Astrocyte of the hippocampus (primary cell): ENCODE data around the gene OR11H6.
"Not testable (repeated sequence)": the region's sequence is repeated elsewhere in the genome, so short reads cannot be mapped to it uniquely, and the experiment has no call there.

Source experiments
- DNase-seq: peaks from one replicate; pipeline ENCODE4 v3.0.0; 2011; ENCODE audit warnings: low read depth, low spot score

Gene OR11H6, protein sequence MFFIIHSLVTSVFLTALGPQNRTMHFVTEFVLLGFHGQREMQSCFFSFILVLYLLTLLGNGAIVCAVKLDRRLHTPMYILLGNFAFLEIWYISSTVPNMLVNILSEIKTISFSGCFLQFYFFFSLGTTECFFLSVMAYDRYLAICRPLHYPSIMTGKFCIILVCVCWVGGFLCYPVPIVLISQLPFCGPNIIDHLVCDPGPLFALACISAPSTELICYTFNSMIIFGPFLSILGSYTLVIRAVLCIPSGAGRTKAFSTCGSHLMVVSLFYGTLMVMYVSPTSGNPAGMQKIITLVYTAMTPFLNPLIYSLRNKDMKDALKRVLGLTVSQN

DNA sequence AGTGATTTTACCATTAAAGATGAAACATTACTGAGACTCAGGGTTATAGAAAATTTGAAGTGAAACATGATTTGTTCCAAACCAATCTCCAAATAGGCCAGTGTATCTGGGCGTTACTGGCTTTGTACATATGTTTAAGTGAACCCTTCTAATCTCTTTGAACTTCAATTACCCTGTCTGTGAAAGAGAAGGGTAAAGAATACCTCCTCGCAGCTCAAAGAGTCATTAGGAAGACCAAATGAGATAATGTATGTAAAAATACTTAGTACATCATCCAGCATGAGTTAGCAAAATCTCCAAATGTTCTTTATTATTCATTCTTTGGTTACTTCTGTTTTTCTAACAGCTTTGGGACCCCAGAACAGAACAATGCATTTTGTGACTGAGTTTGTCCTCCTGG is at the start of gene OR11H6:
Gene OR11H6, plus strand, starts transcription at position 301 of the 400 bp plus-strand sequence. Its CDS starts 0 bp downstream, at position 301.
- no peak for DNase-seq

DNA sequence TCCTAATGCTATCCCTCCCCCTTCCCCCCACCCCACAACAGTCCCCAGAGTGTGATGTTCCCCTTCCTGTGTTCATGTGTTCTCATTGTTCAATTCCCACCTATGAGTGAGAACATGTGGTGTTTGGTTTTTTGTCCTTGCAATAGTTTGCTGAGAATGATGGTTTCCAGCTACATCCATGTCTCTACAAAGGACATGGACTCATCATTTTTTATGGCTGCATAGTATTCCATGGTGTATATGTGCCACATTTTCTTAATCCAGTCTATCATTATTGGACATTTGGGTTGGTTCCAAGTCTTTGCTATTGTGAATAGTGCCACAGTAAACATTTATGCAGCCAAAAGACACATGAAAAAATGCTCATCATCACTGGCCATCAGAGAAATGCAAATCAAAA is 49.3 kb upstream of the OR11H6 start:
- DNase-seq, result not testable (repeated sequence)

DNA sequence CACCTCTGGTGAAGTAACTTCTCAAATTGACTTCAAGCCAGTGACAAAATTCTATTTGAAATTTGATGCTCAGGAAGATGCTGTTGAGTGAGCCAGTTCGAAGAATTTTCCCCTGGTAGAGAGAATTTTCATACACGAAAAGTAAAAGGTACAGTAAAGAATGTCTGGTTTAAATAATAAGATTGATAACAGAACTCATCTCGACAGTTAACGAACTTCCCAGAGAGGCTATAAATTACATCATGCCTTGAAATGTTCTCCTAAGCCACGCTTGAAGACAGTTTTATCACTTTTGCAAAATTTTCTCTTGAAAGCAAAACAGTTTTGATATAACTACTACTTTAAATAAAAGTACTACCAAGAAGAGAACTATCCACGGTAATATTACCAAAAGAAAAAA is 47.2 kb upstream of the OR11H6 start:
- no peak for DNase-seq

DNA sequence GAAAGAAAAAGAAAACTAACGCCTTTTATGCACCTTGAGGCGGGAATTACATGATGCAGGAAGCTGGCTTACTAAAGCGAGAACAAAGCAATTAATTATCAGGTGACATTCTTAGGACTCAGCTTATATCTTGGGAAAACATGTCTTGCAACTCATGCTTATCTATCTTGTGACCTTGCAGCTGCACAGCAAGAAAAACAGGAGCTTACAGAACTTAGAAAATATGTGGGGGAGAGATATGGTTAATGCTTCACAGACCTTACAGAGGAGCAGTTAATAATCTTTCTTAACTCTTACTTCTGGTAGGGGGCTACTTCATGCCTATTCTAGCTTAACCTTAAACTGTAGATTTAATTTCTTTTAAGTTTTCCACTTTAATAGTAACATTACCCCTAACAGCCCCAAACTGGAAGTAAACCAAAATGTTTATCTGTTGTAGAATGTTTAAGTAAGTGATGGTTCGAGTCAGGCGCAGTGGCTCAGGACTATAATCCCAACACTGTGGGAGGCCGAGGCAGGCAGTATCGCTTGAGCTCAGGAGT is 46.0 kb upstream of the OR11H6 start:
- no peak for DNase-seq

DNA sequence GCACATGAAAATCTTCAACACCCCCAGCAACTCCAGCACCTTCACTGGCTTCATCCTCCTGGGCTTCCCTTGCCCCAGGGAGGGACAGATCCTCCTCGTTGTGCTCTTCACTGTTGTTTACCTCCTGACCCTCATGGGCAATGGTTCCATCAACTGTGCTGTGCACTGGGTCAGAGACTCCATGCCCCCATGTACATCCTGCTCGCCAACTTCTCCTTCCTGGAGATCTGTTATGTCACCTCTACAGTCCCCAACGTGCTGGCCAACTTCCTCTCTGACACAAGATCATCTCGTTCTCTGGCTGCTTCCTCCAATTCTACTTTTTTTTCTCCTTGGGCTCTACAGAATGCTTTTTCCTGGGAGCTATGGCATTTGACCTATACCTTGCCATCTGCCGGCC is 44.3 kb upstream of the OR11H6 start:
- no peak for DNase-seq

DNA sequence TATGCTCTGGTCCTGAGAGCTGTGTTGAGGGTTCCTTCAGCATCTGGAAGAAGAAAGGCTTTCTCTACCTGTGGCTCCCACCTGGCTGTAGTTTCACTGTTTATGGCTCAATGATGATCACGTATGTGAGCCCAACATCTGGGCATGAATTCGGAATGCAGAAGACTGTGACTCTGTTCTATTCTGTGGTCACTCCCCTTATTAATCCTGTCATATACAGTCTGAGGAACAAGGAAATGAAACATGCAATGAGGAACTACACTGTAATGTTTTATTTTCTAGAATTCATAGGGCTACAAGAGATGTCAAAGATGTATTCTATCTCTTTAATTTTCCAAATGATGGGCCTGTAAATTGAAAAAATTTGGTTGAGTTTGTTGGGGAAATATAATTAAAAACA is 43.6 kb upstream of the OR11H6 start:
- DNase-seq, result no peak

DNA sequence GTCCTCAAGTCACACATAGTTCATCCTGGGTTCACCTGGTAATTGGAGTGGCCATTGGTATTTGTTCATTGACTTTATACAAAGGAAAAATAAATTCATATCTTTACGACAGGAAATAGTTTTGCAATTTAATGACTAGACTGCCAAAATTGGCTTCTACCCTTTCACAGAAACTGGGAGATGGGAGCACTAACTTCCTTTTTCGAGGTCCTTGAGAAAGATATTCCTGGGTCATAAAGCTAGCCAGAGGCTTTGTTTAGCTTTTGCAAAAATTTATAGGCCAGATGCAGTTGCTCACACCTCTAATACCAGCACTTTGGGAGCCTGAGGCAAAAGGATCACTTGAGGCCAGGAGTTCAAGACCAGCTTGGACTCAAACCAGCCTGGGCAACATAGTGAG is 43.0 kb upstream of the OR11H6 start:
- no peak for DNase-seq

DNA sequence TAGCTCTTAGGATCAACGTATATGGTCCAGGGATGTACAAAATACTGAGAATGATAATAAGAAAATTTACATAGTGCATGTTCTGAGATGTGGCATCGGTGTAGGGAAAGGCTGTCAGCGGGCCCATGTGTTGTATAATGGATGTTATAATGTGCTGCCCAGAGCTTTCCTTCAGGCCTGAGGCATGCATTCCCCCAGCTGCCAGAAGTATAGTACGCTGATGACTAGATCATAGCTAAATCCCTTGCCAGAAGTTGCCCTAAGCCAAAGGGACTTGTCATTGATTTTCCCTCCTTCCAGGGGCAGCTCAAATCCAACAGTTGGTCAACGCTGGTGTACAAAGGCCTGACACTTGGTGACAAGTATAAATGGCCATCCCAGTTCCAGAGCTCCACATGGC is 39.3 kb upstream of the OR11H6 start:
- DNase-seq, result no peak

DNA sequence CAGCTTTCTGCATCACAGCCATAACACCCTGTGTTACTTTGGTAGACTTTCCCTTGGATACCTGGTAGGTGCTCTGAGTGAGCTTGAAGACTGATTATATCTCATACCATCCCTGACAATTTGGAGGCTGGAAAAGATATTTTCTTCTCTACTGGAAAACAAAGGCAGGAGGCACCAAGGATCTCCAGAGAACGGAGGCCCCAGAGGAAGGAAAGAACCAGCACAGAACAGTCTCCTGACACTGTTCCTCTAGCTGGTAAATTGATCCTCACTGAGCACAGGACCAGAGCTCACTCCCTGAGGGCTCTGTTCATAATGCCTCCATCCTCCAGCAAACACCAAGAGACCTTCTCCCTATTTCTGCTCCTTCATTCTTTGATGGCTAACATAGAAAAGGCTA is 32.9 kb upstream of the OR11H6 start, which contains the start of gene OR11G2:
Gene OR11G2, plus strand, starts transcription at position 301 of the 400 bp plus-strand sequence. CDS start 6,542 bp downstream, outside the sequence.
- DNase-seq, result no peak

DNA sequence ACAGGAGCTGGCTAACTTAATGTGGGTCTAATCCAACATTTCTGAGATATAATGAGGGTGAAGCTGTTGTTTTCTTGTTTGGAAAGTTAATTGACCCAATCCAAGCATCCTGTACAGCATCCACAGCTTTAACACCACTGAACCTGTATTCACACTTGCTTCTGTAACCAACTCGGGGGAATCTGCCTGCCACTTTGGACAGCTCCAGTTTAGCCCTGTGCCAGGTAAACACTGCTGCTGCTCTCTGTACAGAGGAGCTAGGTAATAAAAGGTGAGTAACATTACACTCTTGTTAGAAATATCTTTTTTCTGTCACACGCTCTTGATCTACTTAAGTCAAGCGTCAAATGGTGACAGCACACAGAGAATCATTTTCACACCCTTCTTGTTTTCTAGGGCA is 32.1 kb upstream of the OR11H6 start:
- no peak for DNase-seq

DNA sequence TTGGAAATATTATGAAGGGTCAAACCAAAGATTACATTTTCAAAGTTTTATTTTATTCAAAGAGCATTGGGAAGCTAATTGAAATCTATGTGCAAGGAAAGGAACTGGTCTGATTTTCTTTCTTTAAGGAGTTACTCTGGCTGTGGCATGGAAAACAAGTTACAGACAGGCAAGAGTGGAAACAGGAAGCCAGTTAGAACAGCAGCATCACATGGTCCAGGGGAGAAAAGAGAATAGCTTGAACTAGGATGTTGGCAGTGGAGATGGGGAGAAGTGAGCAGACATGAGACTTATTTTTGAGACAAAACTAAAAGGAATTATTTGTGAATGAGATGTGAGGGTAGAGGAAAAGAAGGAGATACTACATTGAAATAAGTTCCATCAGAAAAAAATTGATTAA is 29.4 kb upstream of the OR11H6 start:
- no peak for DNase-seq

DNA sequence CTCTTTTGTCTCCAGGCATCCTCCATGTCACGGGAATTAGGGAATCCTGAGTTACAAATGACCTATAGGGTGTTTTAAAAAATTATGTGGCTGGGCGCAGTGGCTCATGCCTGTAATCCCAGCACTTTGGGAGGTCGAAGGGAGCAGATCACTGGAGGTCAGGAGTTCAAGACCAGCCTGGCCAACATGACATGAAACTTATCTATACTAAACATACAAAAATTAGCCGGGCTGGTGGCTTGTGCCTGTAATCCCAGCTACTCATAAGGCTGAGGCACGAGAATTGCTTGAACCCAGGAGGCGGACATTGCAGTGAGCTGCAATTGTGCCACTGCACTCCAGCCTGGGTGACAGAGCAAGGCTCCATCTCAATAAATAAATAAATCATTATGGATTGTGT is 28.3 kb upstream of the OR11H6 start:
- not testable (repeated sequence) for DNase-seq

DNA sequence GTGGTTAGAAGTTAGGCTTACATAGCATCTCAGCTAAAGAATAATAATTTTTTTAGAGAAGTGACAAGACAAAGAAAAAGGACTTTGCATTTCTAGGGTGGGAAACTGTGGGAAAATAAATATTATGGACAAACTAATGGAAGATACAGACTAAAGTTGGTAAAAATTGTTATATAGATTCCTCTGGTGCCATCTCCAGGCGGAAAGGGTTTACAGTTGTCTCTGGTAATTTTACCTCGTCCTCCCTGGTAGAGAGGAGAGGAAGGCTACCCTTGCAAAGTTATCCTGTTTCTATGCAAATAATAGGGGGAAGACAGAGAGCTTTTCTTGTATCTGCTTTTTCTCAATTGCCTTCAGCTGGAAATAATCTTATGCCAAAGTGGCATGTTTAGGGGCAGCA is 27.6 kb upstream of the OR11H6 start:
- no peak for DNase-seq

DNA sequence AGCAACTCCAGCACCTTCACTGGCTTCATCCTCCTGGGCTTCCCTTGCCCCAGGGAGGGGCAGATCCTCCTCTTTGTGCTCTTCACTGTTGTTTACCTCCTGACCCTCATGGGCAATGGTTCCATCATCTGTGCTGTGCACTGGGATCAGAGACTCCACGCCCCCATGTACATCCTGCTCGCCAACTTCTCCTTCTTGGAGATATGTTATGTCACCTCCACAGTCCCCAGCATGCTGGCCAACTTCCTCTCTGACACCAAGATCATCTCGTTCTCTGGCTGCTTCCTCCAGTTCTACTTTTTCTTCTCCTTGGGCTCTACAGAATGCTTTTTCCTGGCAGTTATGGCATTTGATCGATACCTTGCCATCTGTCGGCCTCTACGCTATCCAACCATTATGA is 26.1 kb upstream of the OR11H6 start:
- DNase-seq, result no peak

DNA sequence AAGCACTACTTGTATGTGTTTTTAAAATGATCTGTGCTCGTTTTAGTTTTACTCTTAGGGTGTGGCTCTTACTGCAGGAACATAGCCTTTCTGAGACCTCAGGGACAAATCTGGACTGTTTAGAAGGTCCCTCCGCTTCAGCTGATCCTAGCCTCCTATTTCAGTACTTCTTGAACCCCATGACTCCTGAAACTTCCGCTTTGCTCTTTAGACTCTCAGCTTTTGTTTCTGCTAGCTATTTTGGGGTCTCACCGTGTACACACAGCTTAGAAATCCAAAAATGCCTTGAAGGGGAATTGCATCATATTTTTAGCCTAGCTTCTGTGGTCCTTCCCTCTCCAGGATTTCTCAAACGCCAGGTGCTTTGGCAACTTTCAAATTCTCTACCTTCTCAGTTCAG is 24.5 kb upstream of the OR11H6 start:
- DNase-seq, result no peak

DNA sequence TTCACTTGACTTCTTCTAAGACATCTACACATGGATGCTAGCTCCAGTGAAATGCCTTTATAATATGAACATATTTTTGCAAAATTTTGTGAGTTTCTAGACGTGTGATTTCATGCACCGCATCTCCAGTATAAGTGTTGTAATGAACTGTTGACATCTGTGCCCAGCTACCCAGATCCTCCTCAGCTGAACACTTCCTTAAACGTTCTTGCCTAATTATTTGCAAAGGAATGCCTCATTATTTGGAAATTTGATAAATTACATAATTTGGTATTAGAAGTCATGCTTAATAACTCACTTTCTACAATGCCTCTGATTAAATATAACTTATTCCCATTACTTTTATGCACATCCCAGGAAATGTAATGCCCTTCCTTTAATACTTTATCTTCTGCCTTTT is 18.8 kb upstream of the OR11H6 start:
- no peak for DNase-seq

DNA sequence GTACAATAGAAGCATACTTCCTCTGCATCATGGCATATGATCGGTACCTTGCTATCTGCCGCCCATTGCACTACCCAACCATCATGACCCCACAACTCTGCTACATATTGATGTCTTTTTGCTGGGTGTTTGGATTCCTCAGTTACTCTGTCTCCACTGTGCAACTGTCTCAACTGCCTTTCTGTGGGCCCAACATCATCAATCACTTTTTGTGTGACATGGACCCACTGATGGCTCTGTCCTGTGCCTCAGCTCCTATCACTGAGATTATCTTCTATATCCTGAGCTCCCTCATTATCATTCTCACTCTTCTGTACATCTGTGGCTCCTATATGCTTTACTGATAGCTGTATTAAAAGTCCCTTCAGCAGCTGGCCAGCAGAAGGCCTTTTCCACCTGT is 13.9 kb upstream of the OR11H6 start:
- DNase-seq, result no peak

DNA sequence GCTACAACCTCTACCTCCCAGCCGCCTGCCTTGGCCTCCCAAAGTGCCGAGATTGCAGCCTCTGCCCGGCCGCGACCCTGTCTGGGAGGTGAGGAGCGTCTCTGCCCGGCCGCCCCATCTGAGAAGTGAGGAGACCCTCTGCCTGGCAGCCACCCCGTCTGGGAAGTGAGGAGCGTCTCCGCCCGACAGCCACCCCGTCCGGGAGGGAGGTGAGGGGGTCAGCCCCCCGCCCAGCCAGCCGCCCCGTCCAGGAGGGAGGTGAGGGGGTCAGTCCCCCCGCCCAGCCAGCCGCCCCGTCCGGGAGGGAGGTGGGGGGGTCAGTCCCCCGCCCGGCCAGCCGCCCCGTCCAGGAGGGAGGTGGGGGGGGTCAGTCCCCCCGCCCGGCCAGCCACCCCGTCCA is 11.1 kb upstream of the OR11H6 start:
- DNase-seq, result not testable (repeated sequence)

DNA sequence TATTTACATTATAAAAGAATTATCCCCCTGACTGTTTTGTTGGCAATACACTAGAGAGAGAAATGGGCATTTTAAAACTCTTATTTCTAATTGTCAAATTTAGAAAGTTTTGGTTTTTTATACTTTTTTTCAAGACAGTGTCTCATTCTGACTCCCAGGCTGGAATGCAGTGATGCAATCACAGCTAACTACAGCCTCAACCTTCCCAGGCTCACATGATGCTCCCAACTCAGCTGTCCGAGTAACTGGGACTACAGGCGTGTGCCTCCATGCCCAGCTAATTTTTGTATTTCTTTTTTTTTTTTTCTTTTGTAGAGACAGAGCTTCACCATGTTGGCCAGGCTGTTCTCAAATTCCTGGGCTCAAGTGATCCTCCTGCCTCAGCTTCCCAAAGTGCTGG is 8.3 kb upstream of the OR11H6 start:
- DNase-seq, result no peak

DNA sequence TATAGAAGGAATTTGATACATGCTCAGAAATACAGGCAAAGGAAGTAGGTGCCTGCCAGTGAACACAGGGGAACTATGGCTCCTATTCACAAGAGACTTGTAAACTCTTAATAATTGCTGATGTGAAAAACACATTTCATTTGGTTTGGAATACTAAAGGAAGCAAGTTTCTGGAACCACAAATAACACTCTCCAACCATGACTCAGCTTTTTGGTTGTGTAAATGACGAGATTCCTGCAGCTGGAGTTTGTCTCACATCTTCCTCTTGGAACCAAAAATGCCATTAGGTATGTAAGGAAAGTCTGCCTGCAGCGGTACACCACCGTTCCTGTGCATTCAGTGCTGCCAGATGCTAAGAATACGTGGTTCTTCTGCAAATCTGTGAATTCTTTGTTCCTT is 4.5 kb upstream of the OR11H6 start:
- no peak for DNase-seq

DNA sequence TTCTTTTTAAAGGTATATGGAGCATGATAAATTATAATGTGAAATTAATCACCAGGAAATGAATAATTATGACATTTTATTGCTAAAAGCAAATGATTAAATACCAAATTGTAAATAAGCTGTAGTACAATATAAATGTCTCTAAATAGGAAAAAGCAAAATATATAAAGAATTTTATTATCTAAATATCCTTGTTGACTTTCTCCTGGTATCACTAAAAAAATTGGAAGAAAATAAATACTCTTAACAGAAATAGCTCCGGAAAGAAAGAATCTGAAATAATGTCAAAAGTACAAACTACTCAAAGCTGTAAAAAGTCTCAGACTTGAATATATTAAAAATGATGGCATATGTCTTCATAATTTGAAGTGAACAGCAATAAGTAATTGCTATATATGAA is 5.2 kb downstream of the OR11H6 start, which contains the start of gene OR11H7:
Gene OR11H7, plus strand, starts transcription at position 301 of the 400 bp plus-strand sequence.
- DNase-seq, result no peak

DNA sequence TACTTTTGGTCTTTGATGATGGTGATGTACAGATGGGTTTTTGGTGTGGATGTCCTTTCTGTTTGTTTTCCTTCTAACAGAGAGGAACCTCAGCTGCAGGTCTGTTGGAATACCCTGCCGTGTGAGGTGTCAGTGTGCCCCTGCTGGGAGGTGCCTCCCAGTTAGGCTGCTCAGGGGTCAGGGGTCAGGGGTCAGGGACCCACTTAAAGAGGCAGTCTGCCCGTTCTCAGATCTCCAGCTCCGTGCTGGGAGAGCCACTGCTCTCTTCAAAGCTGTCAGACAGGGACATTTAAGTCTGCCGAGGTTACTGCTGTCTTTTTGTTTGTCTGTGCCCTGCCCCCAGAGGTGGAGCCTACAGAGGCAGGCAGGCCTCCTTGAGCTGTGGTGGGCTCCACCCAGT is 11.9 kb downstream of the OR11H6 start:
- not testable (repeated sequence) for DNase-seq

DNA sequence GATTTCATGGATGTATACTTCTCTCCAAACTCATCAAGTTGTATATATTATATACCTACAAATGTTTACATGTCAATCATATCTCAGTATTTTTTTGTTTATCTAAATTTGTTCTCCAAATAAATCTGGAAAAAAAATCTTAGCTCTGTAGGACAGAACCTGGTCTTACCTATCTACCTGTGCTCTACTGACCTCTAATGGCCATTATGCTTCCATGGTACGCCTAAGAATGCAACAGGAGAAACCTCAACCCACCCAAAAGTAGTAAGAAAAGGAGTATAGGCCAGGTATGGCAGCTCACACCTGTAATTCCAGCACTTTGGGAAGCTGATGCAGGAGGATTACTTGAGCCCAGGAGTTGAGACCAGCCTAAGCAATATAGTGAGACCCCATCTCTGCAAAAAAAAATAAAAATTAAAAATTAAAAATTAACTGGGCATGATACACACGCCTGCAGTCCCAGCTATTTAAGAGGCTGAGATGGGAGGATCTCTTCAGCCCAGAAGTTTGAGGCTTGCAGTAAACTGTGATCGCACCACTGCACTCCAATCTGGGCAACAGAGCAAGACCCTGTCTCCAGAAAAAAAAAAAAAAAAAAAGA is 24.2 kb downstream of the OR11H6 start:
- no peak for DNase-seq
